ENCODE measurements around the gene GINS1.

GINS1 gene

GRCh38 chr20:25407311-25408169, at the start of gene GINS1:
Gene GINS1 (plus strand): TSS chr20:25407673. CDS start chr20:25407821, 148 bp downstream.
- DNase-seq (ENCODE audit: low spot score): peak; percentile 86

- DNase-seq (ENCODE audit: low spot score): no peak
Observed at GRCh38 chr20:25360631-25361286, 46.7 kb upstream of the GINS1 start.

GRCh38 chr20:25361287-25361683, 46.2 kb upstream of the GINS1 start:
- DNase-seq (ENCODE audit: low spot score): no peak

- no peak for DNase-seq (ENCODE audit: low spot score)
Observed at GRCh38 chr20:25364180-25364788, 43.2 kb upstream of the GINS1 start.

- no peak for DNase-seq (ENCODE audit: low spot score)
Observed at GRCh38 chr20:25364879-25365699, 42.4 kb upstream of the GINS1 start.

GRCh38 chr20:25368526-25368925, 38.9 kb upstream of the GINS1 start:
- no peak for DNase-seq (ENCODE audit: low spot score)

- DNase-seq (ENCODE audit: low spot score): no peak
Observed at GRCh38 chr20:25368976-25369375, 38.5 kb upstream of the GINS1 start.

- no peak for DNase-seq (ENCODE audit: low spot score)
Observed at GRCh38 chr20:25369529-25369928, 37.9 kb upstream of the GINS1 start.

- no peak for DNase-seq (ENCODE audit: low spot score)
Observed at GRCh38 chr20:25369971-25370370, 37.5 kb upstream of the GINS1 start.

- DNase-seq (ENCODE audit: low spot score): no peak
Observed at GRCh38 chr20:25372584-25373336, 34.7 kb upstream of the GINS1 start.

- no peak for DNase-seq (ENCODE audit: low spot score)
Observed at GRCh38 chr20:25374842-25375241, 32.6 kb upstream of the GINS1 start.

- DNase-seq (ENCODE audit: low spot score): no peak
Observed at GRCh38 chr20:25376236-25376635, 31.2 kb upstream of the GINS1 start.

GRCh38 chr20:25376886-25377285, 30.6 kb upstream of the GINS1 start:
- DNase-seq (ENCODE audit: low spot score): no peak

- DNase-seq (ENCODE audit: low spot score): no peak
Observed at GRCh38 chr20:25378189-25378883, 29.1 kb upstream of the GINS1 start.

GRCh38 chr20:25378884-25379733, 28.4 kb upstream of the GINS1 start:
- no peak for DNase-seq (ENCODE audit: low spot score)

GRCh38 chr20:25380945-25381614, 26.4 kb upstream of the GINS1 start:
- no peak for DNase-seq (ENCODE audit: low spot score)

GRCh38 chr20:25382704-25383370, 24.6 kb upstream of the GINS1 start:
- no peak for DNase-seq (ENCODE audit: low spot score)

- peak; percentile 8 for DNase-seq (ENCODE audit: low spot score)
Observed at GRCh38 chr20:25389401-25389857, 18.0 kb upstream of the GINS1 start.
